Activated naive CD8-positive, alpha-beta T cell treated with anti-CD3 and anti-CD28 coated beads, Interleukin-2, amount 50 U/mL, for 16 hours (primary cell): ENCODE measurements around the gene GRPEL2.

Experiments used
- DNase-seq: peaks from one replicate; pipeline ENCODE4 v3.0.0-alpha.2; 2020; ENCODE audit warnings: low read depth, low spot score

GRPEL2 gene

GRCh38 chr5:149357370-149358293 is 12.3 kb downstream of the GRPEL2 start, which contains the start of gene PCYOX1L:
PCYOX1L (plus strand) TSS chr5:149358046; CDS start chr5:149358069, 23 bp downstream.
- peak; percentile 97 for DNase-seq

DNA sequence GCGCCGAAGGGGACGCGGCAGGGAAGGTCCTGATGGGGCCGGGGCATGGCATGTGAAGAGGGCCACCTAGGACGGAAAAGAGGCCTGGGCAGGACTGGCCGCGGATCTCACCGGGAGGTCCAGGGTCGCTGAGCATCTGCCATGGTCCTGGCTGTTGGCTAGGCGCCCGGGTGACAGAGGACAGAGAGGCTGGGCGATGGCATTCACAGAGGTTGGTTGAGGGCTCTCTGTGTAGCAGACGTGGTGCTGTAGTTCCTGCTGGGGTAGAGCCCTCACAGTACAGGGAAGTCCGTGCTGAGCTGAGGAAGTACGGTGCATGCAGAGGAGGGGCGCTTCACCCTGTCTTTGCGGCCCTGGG is 13.0 kb downstream of the GRPEL2 start:
- DNase-seq = no peak

- no peak for DNase-seq
Measured at GRCh38 chr5:149358868-149359495, 13.7 kb downstream of the GRPEL2 start.

- no peak for DNase-seq
Measured at GRCh38 chr5:149360272-149360671, 15.0 kb downstream of the GRPEL2 start.

DNA sequence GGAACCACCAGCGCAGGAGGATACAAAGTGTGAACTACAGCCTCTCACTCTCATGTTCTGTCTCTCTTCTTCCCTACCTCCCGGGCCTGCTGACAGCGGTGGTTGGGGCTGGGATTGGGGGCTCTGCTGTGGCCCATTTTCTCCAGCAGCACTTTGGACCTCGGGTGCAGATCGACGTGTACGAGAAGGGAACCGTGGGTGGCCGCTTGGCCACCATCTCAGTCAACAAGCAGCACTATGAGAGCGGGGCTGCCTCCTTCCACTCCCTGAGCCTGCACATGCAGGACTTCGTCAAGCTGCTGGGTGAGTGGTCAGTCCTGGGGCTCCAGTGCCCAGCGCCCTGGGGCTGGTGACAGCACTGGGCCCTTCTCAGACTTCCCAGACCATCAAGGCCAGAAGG is 17.2 kb downstream of the GRPEL2 start:
- DNase-seq = no peak

GRCh38 chr5:149363358-149363757 is 18.1 kb downstream of the GRPEL2 start:
- DNase-seq = no peak

DNA sequence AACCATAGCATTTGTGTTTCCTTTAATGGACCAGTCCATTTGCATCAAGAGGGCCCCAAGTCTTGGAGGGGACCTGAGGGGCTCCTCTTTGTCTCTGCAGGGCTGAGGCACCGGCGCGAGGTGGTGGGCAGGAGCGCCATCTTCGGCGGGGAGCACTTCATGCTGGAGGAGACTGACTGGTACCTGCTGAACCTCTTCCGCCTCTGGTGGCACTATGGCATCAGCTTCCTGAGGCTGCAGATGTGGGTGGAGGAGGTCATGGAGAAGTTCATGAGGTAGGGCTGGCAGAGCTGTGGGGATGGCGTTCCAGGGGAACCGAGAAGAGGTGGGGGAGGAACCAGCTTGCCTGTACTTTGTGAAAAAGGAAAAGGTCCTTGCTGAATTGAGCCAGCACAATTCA is 18.6 kb downstream of the GRPEL2 start:
- DNase-seq = no peak

- DNase-seq = no peak
Measured at GRCh38 chr5:149364719-149365118, 19.4 kb downstream of the GRPEL2 start.

DNA sequence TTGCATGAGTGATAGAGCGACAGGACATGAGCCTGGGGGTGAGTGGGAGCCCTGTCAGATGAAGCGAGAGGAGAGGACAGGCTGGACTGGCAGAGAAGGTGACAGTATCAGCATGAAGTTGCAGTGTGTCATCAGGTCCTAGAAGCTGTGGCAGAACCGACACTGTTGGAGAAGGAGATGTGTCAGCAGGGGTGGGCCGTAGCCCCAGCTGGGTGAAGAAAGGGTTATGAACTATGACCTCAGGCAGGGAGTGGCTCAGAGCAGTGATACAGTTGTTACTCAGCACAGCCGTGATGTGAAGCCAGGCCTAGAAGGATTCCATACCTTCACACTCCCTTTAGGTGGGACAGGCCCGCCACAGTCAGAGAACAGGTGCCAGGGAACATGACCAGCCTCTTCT is 20.1 kb downstream of the GRPEL2 start:
- no peak for DNase-seq

DNA sequence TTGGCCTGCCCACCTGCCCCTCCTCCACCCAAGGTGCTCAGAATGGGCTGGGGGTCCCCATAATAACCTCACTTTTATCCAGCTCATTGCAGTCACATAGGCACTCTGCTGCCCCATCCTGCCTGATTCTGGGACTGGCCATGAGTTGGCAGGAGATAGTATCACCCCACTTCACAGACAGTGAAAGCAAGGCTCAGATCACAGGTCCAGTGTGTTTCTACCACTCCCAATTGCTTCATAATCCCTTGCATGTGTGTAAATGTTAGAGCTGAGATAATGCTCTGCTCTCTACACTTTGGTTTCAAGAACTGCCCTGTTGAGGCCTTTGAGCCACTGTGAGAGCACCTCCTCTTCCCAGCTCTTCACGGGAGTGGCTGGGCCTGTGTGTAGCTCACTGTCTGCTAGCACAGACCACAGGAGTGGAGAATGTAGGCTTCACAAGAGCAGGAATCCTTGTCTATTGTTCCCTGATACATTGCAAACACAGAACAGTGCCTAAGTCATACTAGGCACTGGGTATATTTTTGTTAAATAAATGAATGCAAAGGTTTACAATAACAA is 20.9 kb downstream of the GRPEL2 start:
- DNase-seq = no peak

DNA sequence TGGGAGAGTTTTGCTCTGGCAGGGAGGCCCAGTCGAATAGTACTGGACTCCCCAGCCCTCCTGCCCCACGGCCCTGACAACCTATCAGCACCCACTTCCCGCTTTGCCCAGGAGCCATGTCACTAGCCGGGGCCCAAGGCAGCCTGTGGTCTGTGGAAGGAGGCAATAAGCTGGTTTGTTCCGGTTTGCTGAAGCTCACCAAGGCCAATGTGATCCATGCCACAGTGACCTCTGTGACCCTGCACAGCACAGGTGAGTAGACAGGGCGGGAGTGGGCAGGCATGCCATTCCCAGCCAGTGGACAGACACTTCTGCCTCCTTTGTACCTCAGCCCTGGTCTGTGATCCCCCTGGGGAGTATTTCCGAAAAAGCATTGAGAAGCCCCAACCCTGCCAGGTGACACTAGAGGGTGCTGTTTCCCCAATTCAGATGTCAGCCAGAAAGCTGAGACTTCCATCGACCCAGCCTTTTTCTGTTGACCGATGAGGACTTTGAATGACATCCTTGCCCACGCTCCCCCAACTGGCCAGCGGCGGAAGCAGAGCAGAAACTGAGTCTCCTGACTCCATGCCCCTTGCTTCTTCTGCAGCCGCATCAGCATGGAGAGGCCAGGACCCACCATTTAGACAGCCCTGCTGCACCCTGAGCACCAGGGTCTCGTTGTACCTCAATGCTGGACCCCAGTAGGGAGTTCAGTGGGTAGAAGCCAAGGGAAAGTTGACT is 22.1 kb downstream of the GRPEL2 start:
- DNase-seq = peak; percentile 28

GRCh38 chr5:149367972-149368645 is 22.8 kb downstream of the GRPEL2 start:
- no peak for DNase-seq

GRCh38 chr5:149370878-149371277 is 25.6 kb downstream of the GRPEL2 start:
- DNase-seq = no peak

DNA sequence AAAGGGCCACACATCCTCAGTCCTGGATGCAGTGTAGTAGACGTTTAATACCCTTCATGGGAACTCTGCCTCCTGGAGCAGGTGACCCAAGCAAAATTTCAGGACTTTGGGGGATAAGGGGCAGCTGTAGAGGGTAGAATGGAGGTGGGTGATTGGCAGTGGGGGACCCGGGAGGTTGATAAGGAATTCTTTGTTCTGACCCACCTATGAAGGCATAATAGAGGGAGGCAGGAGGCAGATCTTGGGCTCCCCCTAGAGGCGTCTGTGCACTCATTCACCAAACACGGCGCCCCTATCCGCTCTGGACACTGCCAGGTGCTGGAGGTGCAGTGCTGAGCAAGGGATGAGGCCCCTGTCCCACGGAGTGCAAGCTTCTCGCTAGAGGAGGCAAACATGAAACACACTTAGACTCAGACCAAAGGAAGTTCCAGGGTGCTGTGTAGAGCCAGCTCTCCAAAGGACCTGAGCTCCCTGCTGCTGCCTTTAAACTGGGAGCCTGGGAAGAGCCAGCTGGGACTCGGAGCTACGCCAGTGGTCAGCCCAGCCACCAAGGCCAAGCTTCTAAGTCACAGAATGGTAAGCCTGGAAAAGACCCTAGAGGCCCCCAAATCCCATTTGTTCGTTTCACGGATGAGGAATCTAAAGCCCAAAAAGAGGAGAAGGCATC is 26.1 kb downstream of the GRPEL2 start:
- DNase-seq = peak; percentile 43

GRCh38 chr5:149372076-149372795 is 26.9 kb downstream of the GRPEL2 start:
- no peak for DNase-seq

DNA sequence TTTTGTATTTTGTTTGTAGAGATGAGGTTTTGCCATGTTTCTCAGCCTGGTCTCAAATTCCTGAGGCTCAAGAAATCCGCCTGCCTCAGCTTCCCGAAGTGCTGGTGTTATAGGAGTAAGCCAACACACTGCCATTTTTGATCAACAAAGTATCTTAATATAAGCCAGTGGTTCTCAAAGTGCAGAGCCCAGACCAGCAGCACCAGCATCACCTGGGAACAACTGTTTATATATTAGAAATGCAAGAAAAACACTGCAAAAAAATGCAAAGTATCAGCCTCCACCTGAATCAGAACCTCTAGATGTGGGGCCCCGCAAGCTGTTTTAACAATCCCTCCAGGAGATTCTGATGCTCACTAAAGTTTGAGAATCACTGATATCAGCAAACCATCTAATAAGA is 27.6 kb downstream of the GRPEL2 start:
- no peak for DNase-seq

DNA sequence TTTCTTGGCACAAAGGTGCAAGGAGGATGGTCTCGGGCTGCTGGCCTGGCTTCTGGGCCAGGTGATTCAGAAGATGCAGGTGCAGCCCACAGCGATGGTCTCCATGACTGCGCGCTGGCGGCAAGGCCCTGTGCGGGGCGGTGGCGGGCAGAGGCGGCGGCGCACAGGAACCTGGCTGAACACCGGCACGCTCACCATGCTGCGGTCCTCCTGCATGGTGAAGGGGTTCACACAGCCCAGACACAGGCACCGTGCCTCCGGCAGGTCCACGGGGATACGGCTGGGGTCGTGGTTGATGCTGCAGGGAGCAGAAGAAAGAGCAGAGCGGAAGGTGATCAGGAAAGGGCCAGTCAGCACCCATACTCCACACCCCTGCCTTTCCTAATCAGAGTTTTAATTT is 29.0 kb downstream of the GRPEL2 start:
- DNase-seq = no peak

GRCh38 chr5:149374801-149375200 is 29.5 kb downstream of the GRPEL2 start:
- no peak for DNase-seq

DNA sequence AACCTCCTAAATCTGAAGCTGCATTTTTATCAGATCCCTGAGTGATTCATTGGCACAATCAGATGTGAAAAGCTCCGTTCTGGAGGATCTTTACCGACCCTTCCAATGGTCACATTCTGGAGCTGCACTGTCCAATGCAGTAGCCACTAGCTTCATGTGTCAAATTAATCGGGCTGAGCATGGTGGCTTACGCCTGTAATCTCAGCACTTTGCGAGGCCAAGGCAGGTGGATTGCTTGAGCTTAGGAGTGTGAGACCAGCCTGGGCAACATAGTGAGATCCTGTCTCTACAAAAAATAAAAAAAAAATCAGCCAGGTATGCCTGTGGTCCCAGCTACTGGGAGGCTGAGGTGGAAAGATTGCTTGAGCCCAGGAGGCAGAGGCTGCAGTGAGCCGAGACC is 30.1 kb downstream of the GRPEL2 start:
- DNase-seq = no peak

GRCh38 chr5:149376104-149376503 is 30.8 kb downstream of the GRPEL2 start:
- DNase-seq = no peak
